GM06990 (cell line): ENCODE measurements around the gene TPCN1.

Source experiments
- DNase-seq: peaks from one replicate; pipeline ENCODE4 v3.0.0-alpha.2; 2011; ENCODE audit not compliant: insufficient read length; ENCODE audit errors: extremely low read depth
- H3K27me3 ChIP-seq: replicated peaks from 2 replicates; pipeline ENCODE4 v1.6.0; 2011; ENCODE audit warnings: low read length; ENCODE audit not compliant: control insufficient read depth, insufficient read depth
- H3K36me3 ChIP-seq: 2 replicates; pipeline ENCODE4 v1.5.1; 2011; ENCODE audit warnings: low read length; ENCODE audit not compliant: control insufficient read depth, insufficient read depth
- H3K4me3 ChIP-seq: replicated peaks from 2 replicates; pipeline ENCODE4 v1.5.1; 2011; ENCODE audit warnings: low read depth, mild to moderate bottlenecking, control low read depth, low read length
- TF ChIP-seq, protein P1 (sequence below): IDR thresholded peaks from 2 replicates; pipeline ENCODE4 v1.5.1; 2011; ENCODE audit warnings: low read length, control low read depth, mild to moderate bottlenecking, inconsistent platforms; ENCODE audit not compliant: insufficient read depth, poor library complexity, severe bottlenecking

The TPCN1 gene

DNA sequence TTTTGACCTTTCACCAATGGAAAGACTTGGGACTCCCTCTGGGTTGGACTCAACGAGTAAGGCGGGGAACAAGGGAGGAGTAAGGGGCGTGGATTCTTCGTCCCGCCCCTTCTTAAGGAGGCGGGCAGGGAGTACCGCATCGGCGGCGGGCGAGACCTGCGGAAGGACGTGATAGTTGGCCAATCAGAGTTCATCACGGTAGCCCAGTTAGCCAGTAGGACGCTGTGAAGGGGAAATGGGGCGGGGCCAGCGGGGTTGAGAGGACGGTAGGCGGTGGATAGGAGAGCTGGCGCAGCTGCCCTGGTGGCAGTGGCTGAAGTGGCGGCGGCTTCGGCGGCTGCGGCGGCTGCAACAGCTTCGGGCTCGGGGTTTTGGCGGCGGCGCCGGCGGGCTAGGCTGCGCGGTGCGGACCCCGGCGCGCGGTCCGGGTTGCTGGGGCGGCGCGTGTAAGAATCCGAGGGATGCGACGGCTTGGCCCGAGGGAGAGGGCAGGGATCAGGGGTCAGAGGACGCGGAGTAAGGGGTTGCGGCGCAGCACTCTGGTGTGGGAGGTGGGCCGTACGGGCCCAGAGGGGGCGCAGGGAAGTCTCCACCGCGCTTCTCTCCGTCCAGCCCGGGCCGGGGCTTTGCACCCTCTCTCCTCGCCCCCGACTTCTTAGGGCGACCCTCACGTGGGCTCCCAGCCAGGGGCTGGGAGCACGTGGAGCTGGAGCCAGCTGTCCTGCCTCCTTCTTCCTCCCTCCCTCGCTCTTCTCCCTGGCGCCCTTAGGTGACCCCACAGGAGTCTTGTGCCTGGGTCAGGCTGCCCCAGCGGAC lies at the start of gene TPCN1:
Gene TPCN1 (plus strand): TSS at position 284 of the 816 bp plus-strand sequence. CDS start 5,389 bp downstream, outside the sequence.
- Histone ChIP-seq H3K27me3 (no peaks in the 10 kb centered on the region), H3K4me3 (peak within 1 kb of the TSS; percentile 97), H3K36me3 (no peaks in the 10 kb centered on the region)
- DNase-seq, result peak; percentile 98
- TF ChIP-seq, protein P1, sequence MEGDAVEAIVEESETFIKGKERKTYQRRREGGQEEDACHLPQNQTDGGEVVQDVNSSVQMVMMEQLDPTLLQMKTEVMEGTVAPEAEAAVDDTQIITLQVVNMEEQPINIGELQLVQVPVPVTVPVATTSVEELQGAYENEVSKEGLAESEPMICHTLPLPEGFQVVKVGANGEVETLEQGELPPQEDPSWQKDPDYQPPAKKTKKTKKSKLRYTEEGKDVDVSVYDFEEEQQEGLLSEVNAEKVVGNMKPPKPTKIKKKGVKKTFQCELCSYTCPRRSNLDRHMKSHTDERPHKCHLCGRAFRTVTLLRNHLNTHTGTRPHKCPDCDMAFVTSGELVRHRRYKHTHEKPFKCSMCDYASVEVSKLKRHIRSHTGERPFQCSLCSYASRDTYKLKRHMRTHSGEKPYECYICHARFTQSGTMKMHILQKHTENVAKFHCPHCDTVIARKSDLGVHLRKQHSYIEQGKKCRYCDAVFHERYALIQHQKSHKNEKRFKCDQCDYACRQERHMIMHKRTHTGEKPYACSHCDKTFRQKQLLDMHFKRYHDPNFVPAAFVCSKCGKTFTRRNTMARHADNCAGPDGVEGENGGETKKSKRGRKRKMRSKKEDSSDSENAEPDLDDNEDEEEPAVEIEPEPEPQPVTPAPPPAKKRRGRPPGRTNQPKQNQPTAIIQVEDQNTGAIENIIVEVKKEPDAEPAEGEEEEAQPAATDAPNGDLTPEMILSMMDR, result peak; percentile 1

DNA sequence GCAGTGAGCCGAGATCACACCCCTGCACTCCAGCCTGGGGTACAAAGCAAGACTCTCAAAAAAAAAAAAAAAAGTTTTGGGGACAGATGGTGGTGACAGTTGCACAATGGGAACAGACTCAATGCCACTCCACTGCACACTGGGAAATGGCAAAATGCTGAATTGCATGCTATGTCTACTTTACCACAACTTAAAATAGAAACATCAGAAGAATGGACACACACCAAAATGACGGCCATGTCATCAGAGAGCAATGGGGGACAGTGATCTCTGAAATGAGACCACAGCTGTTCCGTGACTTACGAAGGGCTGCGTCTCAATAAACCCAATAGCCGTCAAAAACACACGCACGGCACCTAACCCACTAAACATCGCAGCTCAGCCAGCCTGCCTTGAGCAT lies 49.7 kb upstream of the TPCN1 start:
- TF ChIP-seq, protein P1, result no peak
- Histone ChIP-seq H3K27me3 (no peaks in the 10 kb centered on the region), H3K4me3 (no peak overlapping the region), H3K36me3 (peaks cover 48% of the 10 kb centered on the region)
- DNase-seq, result no peak

DNA sequence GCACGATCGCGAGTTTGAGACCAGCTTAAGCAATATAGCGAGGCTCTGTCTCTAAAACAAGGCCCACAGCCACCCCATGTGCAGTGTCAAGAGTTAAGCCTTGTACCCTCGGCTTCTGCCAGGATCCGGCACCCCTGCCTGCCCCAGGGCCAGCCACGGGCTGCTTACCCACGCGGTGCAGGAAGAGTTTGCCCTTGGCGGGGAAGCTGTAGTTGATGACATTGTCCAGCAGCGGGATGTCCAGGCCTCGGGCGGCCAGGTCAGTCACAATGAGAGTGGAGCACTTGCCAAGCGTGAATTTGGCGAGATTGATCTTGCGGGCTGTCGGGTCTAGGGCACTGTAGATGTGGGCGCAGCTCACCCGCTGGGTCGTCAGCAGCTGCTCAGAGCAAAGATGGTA lies 49.1 kb upstream of the TPCN1 start:
- Histone ChIP-seq H3K27me3 (no peaks in the 10 kb centered on the region), H3K4me3 (no peak overlapping the region), H3K36me3 (peaks cover 52% of the 10 kb centered on the region)
- DNase-seq, result no peak
- TF ChIP-seq, protein P1, result no peak

DNA sequence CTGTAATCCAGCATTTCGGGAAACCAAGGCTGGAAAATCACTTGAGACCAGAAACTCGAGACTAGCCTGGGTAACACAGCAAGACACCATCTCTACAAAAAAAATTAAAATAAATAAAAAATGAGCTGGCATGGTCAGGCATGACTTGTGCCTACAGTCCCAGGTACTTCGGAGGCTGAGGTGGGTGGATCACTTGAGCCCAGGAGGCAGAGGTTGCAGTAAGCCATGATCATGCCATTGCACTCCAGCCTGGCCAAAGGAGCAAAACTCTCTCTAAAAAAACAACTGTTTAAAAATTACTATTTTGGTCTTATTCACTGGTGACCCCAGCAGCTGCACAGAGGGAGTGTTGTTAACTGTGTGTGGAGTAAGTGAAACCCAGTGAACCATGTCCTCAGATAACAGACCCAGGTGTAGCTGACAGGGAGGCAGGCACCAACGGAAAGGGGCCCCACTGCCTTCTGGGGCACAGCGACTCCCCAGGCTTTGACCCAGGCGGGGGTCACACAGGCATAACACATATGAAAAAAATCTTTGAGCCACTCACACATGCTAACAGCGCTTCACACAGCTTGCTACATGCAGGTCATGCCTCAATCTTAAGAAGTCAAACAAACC lies 48.1 kb upstream of the TPCN1 start:
- Histone ChIP-seq H3K27me3 (no peaks in the 10 kb centered on the region), H3K36me3 (peaks cover 52% of the 10 kb centered on the region), H3K4me3 (no peak overlapping the region)
- TF ChIP-seq, protein P1, result no peak
- peak; percentile 59 for DNase-seq

DNA sequence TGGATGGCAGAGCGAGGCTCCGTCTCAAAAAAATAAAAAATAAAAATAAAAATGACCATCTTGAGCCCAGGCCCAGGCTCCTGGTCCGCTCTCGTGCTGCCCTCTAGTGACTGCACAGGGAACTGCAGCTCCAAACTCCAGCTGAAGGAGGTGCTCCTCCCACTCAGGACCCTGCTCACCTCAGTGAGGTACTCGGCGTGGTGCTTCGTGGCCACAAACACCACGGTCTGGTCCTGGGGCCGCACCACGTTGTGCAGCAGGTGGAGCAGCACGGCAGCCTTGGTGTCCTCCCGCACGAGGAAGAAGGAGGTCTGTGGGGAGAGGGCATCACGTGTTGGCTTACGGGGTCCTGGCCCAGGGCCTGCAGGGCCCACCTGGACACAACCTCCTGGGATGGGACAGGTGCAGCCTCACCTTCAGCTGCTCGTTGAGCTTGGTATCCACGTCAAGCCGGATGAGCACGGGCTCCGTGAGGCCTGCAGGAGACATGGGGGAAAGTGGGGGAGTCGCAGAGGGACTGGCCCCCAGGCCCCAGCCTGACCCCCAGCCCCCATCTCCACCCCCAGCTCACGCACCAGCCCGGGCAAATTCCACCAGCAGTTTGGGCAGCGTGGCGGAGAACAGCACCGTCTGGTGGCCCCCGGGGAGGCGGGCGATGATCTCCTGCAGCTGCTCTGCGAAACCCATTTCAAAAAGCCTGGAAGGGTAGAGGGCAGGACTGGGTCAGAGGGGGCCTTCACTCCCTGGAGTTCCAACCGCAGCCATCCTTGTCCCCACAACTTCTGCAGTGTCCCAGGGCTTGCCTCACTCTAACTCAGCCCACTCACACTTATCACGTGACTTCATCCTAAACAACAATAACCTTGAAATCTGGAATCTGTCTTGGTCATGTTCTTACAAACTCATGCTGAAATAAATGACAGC lies 46.5 kb upstream of the TPCN1 start:
- TF ChIP-seq, protein P1, result peak; percentile 99
- no peaks in the 10 kb centered on the region for H3K27me3 ChIP-seq
- DNase-seq, result peak; percentile 57
- peaks cover 59% of the 10 kb centered on the region for H3K36me3 ChIP-seq
- no peak overlapping the region for H3K4me3 ChIP-seq
